Activated effector memory CD4-positive, alpha-beta T cell treated with Interleukin-2 at 50 U/mL for 16 hours (primary cell): ENCODE measurements around the gene TAAR2.
"Not testable (repeated sequence)": the region's sequence is repeated elsewhere in the genome, so short reads cannot be mapped to it uniquely, and the experiment has no call there.

Experiments
- DNase-seq: peaks from one replicate; pipeline ENCODE4 v3.0.0-alpha.2; 2020

Gene TAAR2

GRCh38 chr6:132624175-132624574 is at the start of gene TAAR2:
TAAR2 (minus strand) TSS chr6:132624275; CDS start chr6:132624275, 0 bp downstream.
- no peak for DNase-seq

GRCh38 chr6:132673376-132674094 is 49.5 kb upstream of the TAAR2 start:
- DNase-seq: no peak

- no peak for DNase-seq
Measured at GRCh38 chr6:132671295-132671694, 47.2 kb upstream of the TAAR2 start.

- no peak for DNase-seq
Measured at GRCh38 chr6:132669690-132670291, 45.7 kb upstream of the TAAR2 start.

GRCh38 chr6:132666118-132666517 is 42.0 kb upstream of the TAAR2 start:
- DNase-seq: no peak

- no peak for DNase-seq
Measured at GRCh38 chr6:132664309-132665034, 40.4 kb upstream of the TAAR2 start.

- DNase-seq: no peak
Measured at GRCh38 chr6:132663661-132664060, 39.6 kb upstream of the TAAR2 start.

GRCh38 chr6:132661906-132662305 is 37.8 kb upstream of the TAAR2 start:
- no peak for DNase-seq

GRCh38 chr6:132659082-132659481 is 35.0 kb upstream of the TAAR2 start, which contains the start of gene TAAR1:
TAAR1 (minus strand) TSS chr6:132659182; CDS start chr6:132646003, 13,179 bp downstream.
- no peak for DNase-seq

- DNase-seq: no peak
Measured at GRCh38 chr6:132651062-132651461, 27.0 kb upstream of the TAAR2 start.

- no peak for DNase-seq
Measured at GRCh38 chr6:132650429-132650828, 26.4 kb upstream of the TAAR2 start.

- DNase-seq: no peak
Measured at GRCh38 chr6:132648828-132649227, 24.8 kb upstream of the TAAR2 start.

- DNase-seq: no peak
Measured at GRCh38 chr6:132648356-132648755, 24.3 kb upstream of the TAAR2 start.

GRCh38 chr6:132643547-132643946 is 19.5 kb upstream of the TAAR2 start:
- DNase-seq: no peak

- DNase-seq: not testable (repeated sequence)
Measured at GRCh38 chr6:132637135-132637534, 13.1 kb upstream of the TAAR2 start.

- DNase-seq: not testable (repeated sequence)
Measured at GRCh38 chr6:132635906-132636305, 11.8 kb upstream of the TAAR2 start.

GRCh38 chr6:132635288-132635687 is 11.2 kb upstream of the TAAR2 start:
- DNase-seq: not testable (repeated sequence)

- no peak for DNase-seq
Measured at GRCh38 chr6:132634796-132635195, 10.7 kb upstream of the TAAR2 start.

- no peak for DNase-seq
Measured at GRCh38 chr6:132633362-132633761, 9.3 kb upstream of the TAAR2 start.

GRCh38 chr6:132623106-132623845 is 799 bp downstream of the TAAR2 start:
- no peak for DNase-seq

GRCh38 chr6:132616677-132617076 is 7.4 kb downstream of the TAAR2 start:
- no peak for DNase-seq

- DNase-seq: no peak
Measured at GRCh38 chr6:132614554-132614953, 9.5 kb downstream of the TAAR2 start.

GRCh38 chr6:132612449-132613108 is 11.5 kb downstream of the TAAR2 start:
- no peak for DNase-seq
